Gastroesophageal sphincter (tissue), 3 donors: Measurements from ENCODE around the gene CD6.

Source experiments
- CTCF ChIP-seq, 4 experiments: fragments of 200-600 bp in 2 of 4; fragments of 450-650 bp in 2 of 4; sonication (generic) in 1 of 4; IDR thresholded peaks; one replicate each; pipeline ENCODE4 v1.5.1; 2017 to 2019; ENCODE audit warnings: antibody characterized with exemption in 4 of 4, mild to moderate bottlenecking in 2 of 4, moderate library complexity in 2 of 4
- EP300 ChIP-seq: sonication (generic); formaldehyde crosslinking; IDR thresholded peaks from one replicate; pipeline ENCODE4 v1.6.1; 2017; ENCODE audit warnings: antibody characterized with exemption, mild to moderate bottlenecking
- POLR2A ChIP-seq, 2 donors: fragments of 450-650 bp; IDR thresholded peaks; one replicate each; pipeline ENCODE4 v1.6.1; 2017; ENCODE audit warnings: antibody characterized with exemption in 2 of 2, mild to moderate bottlenecking in 2 of 2, moderate library complexity in 1 of 2
- POLR2AphosphoS5 ChIP-seq: sonication (generic); formaldehyde crosslinking; IDR thresholded peaks from one replicate; pipeline ENCODE4 v1.6.1; 2017; ENCODE audit warnings: antibody characterized with exemption

GRCh38 chr11:60993615-60994014 lies 22.1 kb downstream of the CD6 start:
- TF ChIP-seq POLR2AphosphoS5 (no peak), CTCF (IDR thresholded peaks at IDR 0.05) (no peak), POLR2A (IDR thresholded peaks at IDR 0.05) (no peak), EP300 (no peak)
